Measurements from ENCODE around the gene NGLY1. TPM values are rescaled to one million over a fixed set of nuclear protein-coding genes. Genes with fewer than 3 reads are reported as not detected.

The NGLY1 gene, protein sequence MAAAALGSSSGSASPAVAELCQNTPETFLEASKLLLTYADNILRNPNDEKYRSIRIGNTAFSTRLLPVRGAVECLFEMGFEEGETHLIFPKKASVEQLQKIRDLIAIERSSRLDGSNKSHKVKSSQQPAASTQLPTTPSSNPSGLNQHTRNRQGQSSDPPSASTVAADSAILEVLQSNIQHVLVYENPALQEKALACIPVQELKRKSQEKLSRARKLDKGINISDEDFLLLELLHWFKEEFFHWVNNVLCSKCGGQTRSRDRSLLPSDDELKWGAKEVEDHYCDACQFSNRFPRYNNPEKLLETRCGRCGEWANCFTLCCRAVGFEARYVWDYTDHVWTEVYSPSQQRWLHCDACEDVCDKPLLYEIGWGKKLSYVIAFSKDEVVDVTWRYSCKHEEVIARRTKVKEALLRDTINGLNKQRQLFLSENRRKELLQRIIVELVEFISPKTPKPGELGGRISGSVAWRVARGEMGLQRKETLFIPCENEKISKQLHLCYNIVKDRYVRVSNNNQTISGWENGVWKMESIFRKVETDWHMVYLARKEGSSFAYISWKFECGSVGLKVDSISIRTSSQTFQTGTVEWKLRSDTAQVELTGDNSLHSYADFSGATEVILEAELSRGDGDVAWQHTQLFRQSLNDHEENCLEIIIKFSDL
- total RNA-seq = 35.9 TPM
- long read RNA-seq, transcript NGLY1-202 (12 exons, 2,473 nt) = major isoform, 62 of 66 reads
- long read RNA-seq, partial matches to known transcripts = 1 of 66 reads
- long read RNA-seq, other reads (novel, unspliced or antisense) = 2 of 66 reads

DNA sequence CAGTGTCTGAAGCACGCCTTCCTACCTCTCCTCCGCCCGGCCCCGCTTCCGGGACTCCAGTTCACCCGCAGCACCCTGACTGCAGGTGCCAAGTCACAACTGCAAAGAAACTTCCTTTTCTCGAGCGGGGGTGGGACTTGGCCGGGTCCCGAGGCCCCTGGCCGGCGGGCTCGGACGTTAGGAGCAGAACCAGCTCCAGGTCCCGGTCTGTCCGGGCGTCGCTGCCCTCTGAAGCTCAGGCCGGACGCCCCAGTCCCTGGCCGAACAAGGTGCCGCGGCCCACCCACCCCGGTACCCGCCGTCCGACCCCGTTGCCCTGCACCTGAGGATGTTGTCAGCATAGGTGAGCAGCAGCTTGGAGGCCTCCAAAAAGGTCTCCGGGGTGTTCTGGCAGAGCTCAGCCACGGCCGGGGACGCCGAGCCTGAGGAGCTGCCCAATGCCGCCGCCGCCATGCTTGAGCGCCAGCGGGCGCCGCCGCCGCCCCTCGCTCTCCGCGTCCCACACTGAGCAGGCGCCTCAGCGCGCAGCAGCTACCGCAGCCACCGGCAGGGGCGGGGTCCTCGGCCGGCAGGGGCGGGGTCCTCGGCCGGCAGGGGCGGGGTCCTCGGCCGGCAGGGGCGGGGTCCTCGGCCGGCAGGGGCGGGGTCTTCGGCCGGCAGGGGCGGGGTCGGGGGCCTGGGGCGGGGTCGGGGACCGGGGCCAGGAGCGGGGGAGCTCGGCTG lies at the start of gene NGLY1:
TSS of gene NGLY1 (minus strand) at position 506 of the 723 bp plus-strand sequence. CDS start at position 453, 53 bp downstream.
- ATAC-seq (peak; percentile 98), DNase-seq (ENCODE audit: missing footprints) (peak; percentile 95)
- intact Hi-C loops (cut with DNase I) = loop anchor here (5.0 to 10.0 kb wide), 2 partner anchors 121 to 322 kb away; partner anchors contain the start of gene TOP2B

DNA sequence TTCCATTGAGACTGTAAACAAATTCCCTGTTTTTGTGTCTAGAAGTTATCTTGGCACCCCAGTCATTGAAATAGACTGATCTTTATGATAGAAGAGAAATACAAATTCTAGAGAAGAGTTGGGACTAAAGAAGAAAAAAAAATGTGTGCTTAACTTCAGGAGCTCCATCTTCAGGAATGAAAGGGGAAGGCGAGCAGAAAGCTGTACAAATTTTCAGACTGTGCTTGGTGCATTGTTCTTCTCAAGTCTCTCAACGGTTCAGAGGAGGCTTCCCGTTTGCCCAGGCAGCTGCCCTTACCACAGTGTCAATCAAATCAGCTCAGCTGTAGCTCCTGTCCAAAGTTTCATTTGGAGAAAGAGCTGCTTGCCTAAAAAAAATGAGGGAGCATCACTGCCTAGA lies 48.3 kb upstream of the NGLY1 start:
- ATAC-seq (no peak), DNase-seq (ENCODE audit: missing footprints) (no peak)
- intact Hi-C loops (cut with DNase I) = no loop called here

DNA sequence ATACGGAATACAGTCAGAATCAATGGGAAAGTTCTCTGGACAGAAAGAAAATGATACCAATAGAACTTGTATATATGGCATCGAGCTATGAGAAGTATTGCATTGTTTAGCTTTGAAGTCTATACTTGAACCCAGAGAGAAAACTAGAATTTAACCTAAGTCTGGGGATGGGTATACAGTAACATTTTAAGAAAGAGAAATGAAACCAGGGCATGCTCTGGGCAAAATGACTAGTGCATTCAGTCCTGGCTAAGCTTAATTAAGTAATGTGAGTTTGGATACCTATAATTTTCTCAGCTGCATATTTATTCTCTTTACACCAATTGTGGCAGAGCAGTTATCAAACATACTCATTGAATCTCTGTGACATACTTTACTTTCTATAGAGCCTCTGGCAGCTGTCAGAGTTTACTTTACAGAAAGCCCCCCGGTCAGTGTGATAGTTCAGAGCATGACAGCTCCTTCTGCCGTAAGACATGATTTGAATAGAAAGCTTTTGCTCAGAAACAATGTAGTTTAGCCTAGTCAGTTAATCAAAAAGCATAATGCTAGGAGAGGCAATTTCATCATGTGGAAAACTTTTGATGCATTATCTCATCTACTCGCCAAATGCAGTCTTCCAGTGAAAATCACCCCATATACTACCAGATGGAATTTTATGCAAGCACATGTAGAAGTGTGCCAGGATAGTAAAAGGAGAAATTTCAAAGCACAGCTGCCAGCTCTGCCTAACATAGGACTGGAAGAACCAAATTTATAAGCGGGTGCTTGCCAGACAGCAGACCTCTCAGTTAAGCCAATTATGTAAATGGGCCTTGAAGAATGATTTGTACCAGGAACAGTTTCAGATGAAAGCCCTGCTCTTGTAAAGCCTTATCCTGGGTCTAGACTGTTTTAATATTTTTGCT lies 47.4 kb upstream of the NGLY1 start:
- no peak for ATAC-seq
- intact Hi-C loops (cut with DNase I) = no loop called here

DNA sequence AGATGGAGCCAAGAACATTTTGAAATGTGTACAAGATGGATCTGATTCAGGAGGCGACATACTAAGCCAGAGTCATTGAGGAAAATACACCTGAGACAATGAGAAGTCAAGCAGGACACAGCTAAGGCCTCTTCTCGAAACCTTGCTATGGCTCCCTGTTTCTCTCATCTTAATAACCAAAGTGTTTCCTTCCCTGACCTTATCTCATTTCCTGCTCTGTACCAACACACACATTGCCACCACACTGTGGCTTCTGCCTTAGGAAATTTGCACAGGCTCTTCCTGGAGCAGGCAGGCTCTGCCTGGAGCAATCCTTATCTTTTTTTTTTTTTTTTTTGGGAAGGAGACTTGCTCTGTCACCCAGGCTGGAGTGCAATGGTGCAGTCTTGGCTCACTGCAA lies 43.3 kb upstream of the NGLY1 start:
- no peak for DNase-seq (ENCODE audit: missing footprints)
- no peak for ATAC-seq
- intact Hi-C loops (cut with DNase I) = no loop called here

More for the DNA sequence above, 47.4 kb upstream of the NGLY1 start:
- no peak for DNase-seq (ENCODE audit: missing footprints)

DNA sequence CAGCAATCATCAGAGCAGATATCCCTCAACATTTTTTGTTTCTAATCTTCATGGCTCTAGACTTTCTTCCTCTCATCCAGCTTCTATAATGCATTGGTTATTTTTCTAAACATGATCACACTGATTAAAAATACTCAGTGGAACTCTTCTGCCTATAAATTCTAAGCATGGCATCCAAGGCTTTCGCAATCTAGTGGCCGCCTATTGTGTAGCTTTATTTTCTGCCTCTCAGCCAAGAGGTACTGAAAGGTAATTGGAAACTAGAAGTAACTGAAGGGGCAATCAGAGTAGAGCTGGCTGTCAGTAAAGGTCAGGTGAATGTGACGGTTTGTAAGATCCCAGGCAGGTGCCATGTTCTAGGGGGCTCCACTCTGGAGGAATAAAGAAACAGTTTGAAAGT lies 40.1 kb upstream of the NGLY1 start:
- no peak for DNase-seq (ENCODE audit: missing footprints)
- intact Hi-C loops (cut with DNase I) = no loop called here
- ATAC-seq = no peak

DNA sequence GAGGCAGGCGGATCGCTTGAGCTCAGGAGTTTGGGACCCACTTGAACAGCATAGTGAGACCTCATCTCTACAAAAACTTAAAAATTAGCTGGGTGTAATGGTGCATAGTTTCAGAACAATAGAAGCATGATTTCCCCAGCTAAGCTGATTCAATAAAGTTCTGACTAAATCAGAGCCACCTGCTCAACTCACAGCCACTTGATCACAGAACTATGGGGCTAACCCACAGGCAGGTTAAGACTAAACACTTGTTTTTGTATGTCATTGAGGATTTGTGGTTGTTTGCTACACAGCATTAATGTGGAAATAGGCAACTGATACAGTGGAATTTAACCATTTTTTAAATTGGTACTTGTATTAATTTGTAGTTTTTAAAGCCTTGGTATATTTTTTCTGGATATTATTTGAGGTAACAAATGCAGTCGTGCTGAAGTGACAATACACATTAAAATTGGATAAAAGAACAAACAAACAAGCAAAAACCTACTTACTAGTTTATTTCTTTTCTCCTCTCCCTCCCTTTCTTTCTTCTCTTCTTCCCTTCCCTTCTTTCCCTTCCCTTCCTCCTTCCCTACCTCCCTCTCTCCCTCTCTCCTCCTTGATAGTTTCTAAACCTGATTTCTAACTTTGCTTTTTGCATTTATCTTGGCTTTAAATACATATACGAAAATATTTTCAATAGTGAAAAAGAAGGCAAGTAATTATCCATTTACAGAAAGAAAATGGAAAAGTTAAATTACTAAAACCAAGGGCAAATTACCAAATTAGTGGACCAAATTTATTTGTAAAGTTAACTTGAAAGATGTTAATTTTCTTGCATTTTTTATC lies 38.7 kb upstream of the NGLY1 start:
- no peak for ATAC-seq
- DNase-seq (ENCODE audit: missing footprints) = no peak
- intact Hi-C loops (cut with DNase I) = no loop called here

DNA sequence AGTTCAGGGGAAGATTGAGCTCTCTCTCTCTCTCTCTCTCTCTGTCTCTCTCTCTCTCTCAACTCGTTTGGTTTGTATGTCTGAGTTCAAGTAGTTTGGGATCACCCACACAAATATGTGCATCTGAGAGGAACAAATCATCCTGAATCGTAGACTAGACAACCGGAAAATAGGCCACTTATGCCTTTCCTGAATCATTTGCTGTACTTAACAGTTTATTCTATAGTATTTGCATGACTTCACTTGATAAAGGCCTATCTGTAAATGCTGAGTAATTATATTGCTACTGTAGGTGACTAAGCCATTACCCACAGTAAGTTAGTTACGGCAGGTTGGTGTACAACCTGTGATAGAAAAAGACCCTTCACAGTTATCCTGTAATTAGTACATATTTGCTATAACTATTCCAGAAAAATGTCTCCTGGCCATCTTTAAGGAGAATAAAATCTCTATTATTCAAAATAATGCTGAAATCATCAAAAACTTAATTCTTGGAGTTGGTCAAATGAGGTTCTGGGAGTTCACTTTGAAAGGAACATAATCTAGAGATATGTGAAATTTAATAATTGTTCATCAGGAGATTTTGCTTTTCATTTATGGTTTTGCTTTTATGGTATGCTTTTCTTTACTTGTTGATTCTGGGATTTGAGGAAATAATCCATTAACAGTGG lies 37.7 kb upstream of the NGLY1 start:
- intact Hi-C loops (cut with DNase I) = no loop called here

DNA sequence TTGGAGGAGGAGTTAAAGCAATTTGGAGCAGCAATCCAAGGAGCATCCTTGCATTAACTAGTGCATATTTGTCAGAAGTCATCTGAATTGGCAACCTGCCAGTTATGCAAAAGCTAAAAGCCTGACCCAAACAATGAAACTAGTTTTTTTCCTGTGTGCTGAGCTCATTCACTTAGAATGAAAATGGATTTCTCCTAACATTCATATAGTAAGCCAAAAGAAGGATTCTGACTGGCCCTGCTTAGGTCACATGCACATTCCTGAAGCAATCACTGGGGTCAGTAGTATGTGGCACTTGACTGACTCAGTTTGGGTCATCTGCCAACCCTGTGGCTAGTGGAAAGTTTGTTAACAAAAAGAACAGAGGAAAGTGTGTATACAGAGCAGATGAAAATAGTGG lies 37.1 kb upstream of the NGLY1 start:
- ATAC-seq = peak; percentile 13
- intact Hi-C loops (cut with DNase I) = no loop called here
- no peak for DNase-seq (ENCODE audit: missing footprints)

More for the DNA sequence above, 37.7 kb upstream of the NGLY1 start:
- ATAC-seq = no peak
- no peak for DNase-seq (ENCODE audit: missing footprints)

DNA sequence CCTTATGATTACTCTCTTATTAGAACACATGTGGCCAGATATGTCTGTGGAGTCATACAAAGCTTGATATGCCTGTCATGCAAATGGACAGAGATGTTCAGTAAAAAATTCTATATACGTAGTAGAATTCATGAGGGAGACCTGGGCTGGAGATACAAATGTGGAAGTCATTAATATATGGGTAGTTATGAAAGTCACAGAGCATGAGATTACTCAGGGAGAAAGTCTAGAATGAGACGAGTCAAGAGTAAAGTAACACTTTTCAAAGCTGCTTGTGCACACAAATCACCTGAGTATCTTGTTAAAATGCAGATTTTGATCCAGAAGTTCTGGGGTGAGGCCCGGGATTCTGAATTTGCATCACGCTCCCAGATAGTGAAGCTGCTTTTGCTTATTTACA lies 35.1 kb upstream of the NGLY1 start:
- ATAC-seq = no peak
- no peak for DNase-seq (ENCODE audit: missing footprints)
- intact Hi-C loops (cut with DNase I) = no loop called here

DNA sequence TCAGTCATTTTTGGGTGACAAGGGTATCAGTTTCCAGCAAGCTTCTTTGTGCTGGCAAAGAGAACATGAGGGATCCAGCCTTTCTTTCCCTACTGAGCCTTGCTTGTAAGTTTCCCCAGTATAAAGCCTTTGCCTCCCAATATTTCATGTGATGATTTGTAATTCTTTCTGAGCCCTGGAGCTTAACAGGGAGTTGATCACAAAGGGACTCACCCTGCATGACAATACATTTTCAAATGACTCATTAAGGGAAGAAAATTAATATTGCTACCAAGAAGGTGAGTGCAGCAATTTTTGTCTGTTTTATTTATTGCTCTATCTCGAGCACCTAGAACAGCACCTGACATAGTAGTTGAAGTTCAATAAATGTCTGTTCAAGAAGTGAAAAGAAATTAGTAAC lies 34.4 kb upstream of the NGLY1 start:
- DNase-seq (ENCODE audit: missing footprints) (no peak), ATAC-seq (no peak)
- intact Hi-C loops (cut with DNase I) = no loop called here

DNA sequence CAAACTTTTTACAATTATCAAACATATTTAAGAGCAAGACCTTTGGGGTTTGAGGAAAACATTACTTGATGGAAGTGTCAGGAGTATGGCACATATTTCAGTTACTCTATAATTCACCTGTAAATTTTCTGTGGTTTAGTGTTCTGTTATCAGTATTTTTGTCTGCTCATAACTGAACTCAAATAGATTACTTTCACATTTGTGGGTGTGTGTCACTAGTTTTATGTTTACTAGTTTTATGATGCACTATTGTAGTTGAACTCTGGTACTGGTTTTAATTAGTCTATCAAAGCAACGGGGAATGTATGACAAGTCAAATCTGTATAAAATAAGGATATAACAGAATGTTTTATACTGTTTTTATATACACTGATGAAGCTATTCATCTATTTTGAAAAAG lies 33.9 kb upstream of the NGLY1 start:
- intact Hi-C loops (cut with DNase I) = no loop called here
- ATAC-seq (no peak), DNase-seq (ENCODE audit: missing footprints) (no peak)

DNA sequence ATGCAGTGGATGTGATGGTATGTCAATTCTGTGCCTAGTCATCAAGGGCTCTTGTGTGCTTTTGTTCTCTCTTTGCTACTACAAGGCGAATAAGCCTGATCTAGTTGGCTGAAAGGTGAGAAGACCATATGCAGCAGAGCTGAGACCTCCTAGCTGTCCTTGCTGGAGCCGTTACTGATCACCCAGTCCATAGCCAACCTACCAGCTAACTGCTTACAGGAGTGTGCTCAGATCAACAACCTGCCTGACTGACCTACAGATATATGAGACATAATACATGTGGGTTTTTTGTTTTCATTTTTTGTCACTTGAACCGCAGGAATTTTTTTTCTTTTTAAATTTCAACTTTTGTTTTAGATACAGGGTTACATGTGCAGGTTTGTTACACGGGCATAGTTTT lies 29.4 kb upstream of the NGLY1 start:
- no peak for DNase-seq (ENCODE audit: missing footprints)
- intact Hi-C loops (cut with DNase I) = no loop called here
- ATAC-seq = no peak

DNA sequence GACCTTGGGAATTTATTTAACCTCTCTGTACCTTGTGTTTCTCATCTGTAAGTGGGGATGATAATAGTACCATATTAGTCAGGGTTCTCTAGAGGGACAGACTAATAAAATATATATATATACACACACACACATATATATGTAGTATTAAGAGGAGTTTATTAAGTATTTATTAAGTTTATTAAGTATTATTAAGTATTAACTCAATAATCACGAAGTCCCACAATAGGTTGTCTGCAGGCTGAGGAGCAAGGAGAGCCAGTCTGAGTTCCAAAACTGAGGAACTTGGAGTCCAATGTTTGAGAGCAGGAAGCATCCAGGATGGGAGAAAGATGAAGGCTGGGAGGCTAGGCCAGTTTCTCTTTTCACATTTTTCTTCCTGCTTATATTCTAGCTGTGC lies 21.4 kb upstream of the NGLY1 start:
- no peak for DNase-seq (ENCODE audit: missing footprints)
- intact Hi-C loops (cut with DNase I) = no loop called here
- ATAC-seq = no peak

DNA sequence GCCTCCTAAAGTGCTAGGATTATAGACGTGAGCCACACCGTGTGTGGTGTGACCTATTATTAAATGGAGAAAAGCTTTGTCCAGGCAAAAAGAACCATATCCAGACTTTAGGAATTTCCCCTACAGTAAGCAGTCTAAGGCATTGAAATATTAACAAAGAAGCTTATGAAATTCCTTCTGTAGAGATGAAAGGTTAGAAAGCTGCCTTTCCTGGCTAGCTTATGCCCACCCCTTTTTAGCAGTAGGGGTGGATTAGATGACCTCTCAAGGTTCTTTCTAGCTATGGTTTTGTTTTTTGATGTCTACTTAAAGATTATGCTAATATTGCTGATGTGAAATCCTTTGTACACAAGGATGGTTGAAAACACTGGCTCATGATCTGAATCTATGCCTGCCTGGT lies 20.6 kb upstream of the NGLY1 start:
- ATAC-seq (no peak), DNase-seq (ENCODE audit: missing footprints) (no peak)
- intact Hi-C loops (cut with DNase I) = no loop called here

DNA sequence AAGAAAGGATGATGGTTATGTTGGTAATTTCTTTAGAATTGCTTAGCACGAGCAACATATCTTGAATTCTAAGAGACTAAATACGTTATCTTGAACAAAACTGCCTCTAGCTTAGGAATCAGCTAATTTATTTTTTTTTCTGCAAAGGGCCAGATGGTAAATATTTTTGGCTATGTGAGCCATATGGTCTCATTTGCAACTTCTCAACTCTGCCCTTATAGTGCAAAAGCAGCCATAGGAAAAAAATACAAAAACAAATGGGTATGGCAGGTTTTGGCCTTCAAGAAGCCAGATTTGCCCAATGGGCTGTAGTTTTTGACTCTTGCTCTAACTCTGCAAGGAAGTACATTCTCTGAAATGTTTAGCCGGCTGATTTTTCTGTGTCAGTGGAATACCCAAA lies 18.5 kb upstream of the NGLY1 start:
- DNase-seq (ENCODE audit: missing footprints) (no peak), ATAC-seq (no peak)
- intact Hi-C loops (cut with DNase I) = no loop called here

DNA sequence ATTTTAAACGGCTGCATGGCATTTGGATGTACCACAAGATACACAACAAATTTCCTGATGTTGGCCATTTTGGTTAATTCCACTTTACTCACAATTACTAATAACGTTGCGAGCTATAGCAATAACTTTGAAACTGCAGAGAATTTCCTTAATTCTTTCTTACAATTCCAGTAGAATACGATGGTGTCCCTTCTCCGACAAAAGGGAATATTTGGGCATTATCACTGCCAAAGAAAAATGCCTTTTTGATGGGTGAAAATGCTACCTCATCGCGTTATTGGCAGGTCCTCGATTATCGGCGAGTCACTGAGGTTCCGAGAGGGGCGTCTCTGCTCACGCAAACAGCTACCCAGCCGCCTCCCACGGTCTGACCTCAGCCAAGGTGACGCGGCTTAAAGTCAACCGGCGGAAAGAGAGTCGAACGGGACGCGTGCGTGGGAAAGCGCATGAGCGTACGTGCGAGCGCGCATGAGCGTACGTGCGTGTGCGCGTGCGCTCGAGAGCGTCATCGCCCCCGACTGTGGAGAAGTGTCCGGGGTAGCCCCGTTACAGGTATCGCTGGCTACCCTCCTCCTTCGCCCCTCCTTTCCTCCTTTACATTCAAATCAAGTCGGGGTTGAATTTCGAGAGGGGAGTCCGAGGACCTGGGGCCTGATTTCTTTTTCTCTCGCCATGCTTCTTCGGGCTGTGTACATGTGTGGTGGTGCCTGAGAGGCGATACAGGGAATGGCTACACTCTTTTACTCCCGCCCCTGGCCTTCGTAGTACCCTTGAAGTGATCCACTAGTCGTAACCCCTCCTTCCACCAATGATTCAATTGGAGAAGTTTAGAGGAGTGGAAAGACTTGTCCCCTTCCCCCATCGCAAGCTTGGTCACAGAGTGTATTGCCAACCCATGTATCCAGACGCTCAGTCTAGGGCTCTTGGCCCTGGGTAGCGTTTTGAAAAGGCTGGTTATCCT lies 6.6 kb upstream of the NGLY1 start, which contains the start of gene OXSM:
TSS of gene OXSM (plus strand) at position 495 of the 961 bp plus-strand sequence. CDS start 931 bp downstream, outside the sequence.
- ATAC-seq = peak; percentile 98
- intact Hi-C loops (cut with DNase I) = loop anchor here (5.0 to 10.0 kb wide), 2 partner anchors 67 to 315 kb away; no protein-coding TSS in a partner anchor
- peak; percentile 95 for DNase-seq (ENCODE audit: missing footprints)

Data from Right ventricle myocardium inferior (tissue), 1 donor.